Osteocyte (in vitro differentiated cells): Measurements from ENCODE around the gene IFIT1B. TPM values are rescaled to one million over a fixed set of nuclear protein-coding genes. Genes with fewer than 3 reads are reported as not detected.
"Not testable (repeated sequence)": the region's sequence is repeated elsewhere in the genome, so short reads cannot be mapped to it uniquely, and the experiment has no call there.

ENCODE experiments used
- DNase-seq: peaks from one replicate; pipeline ENCODE4 v3.0.0; 2021; ENCODE audit warnings: mixed read lengths; ENCODE audit not compliant: unreplicated experiment; ENCODE audit errors: extremely low spot score
- H3K27ac Mint-ChIP-seq: one replicate; pipeline ENCODE4 v1.8.0; 2021; ENCODE audit warnings: mild to moderate bottlenecking, mixed read lengths; ENCODE audit not compliant: unreplicated experiment
- H3K27me3 Mint-ChIP-seq: one replicate; pipeline ENCODE4 v1.8.0; 2021; ENCODE audit warnings: mixed read lengths; ENCODE audit not compliant: unreplicated experiment
- H3K36me3 Mint-ChIP-seq: one replicate; pipeline ENCODE4 v1.8.0; 2021; ENCODE audit warnings: mixed read lengths; ENCODE audit not compliant: unreplicated experiment
- H3K4me1 Mint-ChIP-seq: one replicate; pipeline ENCODE4 v1.8.0; 2021; ENCODE audit warnings: mixed read lengths; ENCODE audit not compliant: unreplicated experiment
- H3K4me3 Mint-ChIP-seq: one replicate; pipeline ENCODE4 v1.8.0; 2021; ENCODE audit warnings: mild to moderate bottlenecking, moderate library complexity, mixed read lengths; ENCODE audit not compliant: unreplicated experiment
- H3K9me3 Mint-ChIP-seq: one replicate; pipeline ENCODE4 v1.8.0; 2021; ENCODE audit warnings: mixed read lengths; ENCODE audit not compliant: unreplicated experiment
- long read RNA-seq: library from polyadenylated mRNA; unstranded; transcript quantifications from one replicate; pipeline ENCODE4 v2.0.0, GENCODE V29; 2021
- total RNA-seq: library from RNA; stranded (reverse); gene quantifications from 2 replicates; pipeline ENCODE4 v1.2.1, GENCODE V29; 2021
- TF ChIP-seq, protein P1 (sequence below): fragments of 200-600 bp; sonication (generic); IDR thresholded peaks from 2 replicates; pipeline ENCODE4 v1.5.0; 2021; ENCODE audit warnings: antibody characterized with exemption, mild to moderate bottlenecking, moderate library complexity

The IFIT1B gene, protein sequence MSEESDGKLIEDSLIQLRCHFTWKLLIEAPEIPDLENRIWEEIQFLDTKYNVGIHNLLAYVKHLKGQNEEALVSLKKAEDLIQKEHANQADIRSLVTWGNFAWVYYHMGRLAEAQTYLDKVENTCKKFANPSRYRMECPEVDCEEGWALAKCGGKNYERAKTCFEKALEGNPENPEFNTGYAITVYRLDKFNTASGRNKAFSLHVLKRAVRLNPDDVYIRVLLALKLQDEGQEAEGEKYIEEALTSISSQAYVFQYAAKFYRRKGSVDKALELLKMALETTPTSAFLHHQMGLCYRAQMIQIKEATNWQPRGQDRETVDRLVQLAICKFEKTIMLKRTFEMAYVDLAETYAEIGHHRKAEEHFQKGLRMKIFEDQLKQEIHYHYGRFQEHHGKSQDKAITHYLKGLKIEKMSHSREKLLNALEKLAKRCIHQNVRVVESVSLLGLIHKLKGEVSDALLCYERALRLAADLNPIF
- not detected in 2 replicates for total RNA-seq
- long read RNA-seq, result 0 reads

DNA sequence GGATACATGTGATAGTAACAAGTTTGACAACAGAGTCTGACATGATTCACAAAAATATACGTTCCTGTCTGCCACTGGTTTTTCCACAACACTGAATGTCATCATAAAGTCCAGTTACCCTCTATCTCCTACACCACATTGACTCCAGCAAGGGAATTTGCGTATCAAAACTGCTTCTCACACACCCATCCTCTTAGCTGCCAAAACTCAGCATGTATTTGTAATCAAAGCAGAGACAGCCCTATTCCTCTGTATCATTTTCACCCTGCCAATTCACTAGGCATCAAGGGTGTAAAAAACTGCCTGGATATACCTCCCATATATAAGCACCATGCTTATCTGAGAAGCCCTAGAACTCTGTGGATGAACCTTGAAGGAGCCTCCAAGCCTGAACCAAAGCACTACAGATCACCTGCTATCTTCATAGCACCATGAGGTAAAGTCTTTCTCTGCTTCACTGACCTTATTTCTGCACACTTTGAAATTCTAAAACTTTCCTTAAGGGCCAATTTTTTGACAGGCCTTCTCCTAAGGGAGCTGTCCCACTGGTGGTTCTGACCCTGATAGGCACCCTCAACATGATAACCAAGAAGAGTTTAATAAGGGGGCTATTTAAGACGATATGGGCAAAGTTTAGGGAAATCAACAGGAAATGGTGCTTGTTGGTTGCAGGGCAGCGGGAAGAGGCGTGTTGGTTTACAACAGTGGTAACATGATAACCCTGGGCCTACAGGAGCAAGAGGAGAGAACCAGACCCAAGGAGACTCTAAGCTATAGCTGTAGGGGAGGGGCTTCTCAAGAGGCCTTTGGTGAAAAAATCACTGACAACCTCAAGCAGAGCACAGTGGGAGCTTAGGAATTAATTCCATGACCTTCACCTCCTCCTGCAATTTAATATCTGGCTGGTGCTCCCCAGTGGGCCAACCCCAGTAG, at the start of gene IFIT1B:
TSS of gene IFIT1B (plus strand) at position 352 of the 933 bp plus-strand sequence. CDS start at position 432, 80 bp downstream.
- peaks cover 26% of the 10 kb centered on the region for H3K4me1 Mint-ChIP-seq
- no peak within 1 kb of the TSS for H3K4me3 Mint-ChIP-seq
- H3K9me3 Mint-ChIP-seq, result no peaks in the 10 kb centered on the region
- no peaks in the 10 kb centered on the region for H3K27me3 Mint-ChIP-seq
- TF ChIP-seq, protein P1, sequence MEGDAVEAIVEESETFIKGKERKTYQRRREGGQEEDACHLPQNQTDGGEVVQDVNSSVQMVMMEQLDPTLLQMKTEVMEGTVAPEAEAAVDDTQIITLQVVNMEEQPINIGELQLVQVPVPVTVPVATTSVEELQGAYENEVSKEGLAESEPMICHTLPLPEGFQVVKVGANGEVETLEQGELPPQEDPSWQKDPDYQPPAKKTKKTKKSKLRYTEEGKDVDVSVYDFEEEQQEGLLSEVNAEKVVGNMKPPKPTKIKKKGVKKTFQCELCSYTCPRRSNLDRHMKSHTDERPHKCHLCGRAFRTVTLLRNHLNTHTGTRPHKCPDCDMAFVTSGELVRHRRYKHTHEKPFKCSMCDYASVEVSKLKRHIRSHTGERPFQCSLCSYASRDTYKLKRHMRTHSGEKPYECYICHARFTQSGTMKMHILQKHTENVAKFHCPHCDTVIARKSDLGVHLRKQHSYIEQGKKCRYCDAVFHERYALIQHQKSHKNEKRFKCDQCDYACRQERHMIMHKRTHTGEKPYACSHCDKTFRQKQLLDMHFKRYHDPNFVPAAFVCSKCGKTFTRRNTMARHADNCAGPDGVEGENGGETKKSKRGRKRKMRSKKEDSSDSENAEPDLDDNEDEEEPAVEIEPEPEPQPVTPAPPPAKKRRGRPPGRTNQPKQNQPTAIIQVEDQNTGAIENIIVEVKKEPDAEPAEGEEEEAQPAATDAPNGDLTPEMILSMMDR, result no peak
- no peak within 1 kb of the TSS for H3K27ac Mint-ChIP-seq
- H3K36me3 Mint-ChIP-seq, result no peaks in the 10 kb centered on the region
- DNase-seq, result no peak

DNA sequence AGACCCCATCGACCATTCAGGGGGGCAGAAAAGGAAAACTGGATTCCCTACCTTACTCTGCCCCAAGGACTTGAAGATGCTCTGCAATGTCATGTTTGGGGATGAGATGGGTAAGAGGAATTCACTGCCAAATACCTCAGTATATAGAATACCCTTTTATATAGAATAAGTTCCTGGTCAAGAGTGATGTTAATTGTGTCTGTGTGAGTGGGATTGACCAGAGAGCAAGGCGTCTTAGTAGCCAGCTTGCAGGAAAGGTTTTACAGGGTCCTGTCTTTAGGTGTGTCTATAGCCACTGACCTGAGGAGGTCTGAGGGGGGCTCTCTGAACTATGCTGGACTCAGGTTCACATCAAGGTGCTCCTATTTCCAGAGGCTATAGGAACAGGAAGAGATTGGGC, 48.7 kb upstream of the IFIT1B start:
- TF ChIP-seq, protein P1, result no peak
- peaks cover 2% of the 10 kb centered on the region for H3K36me3 Mint-ChIP-seq
- peak overlapping the region; percentile 99 for H3K27ac Mint-ChIP-seq
- peak overlapping the region; percentile 86 for H3K4me3 Mint-ChIP-seq
- H3K9me3 Mint-ChIP-seq, result peaks cover 3% of the 10 kb centered on the region
- DNase-seq, result no peak
- H3K27me3 Mint-ChIP-seq, result no peaks in the 10 kb centered on the region
- peaks cover 72% of the 10 kb centered on the region for H3K4me1 Mint-ChIP-seq

DNA sequence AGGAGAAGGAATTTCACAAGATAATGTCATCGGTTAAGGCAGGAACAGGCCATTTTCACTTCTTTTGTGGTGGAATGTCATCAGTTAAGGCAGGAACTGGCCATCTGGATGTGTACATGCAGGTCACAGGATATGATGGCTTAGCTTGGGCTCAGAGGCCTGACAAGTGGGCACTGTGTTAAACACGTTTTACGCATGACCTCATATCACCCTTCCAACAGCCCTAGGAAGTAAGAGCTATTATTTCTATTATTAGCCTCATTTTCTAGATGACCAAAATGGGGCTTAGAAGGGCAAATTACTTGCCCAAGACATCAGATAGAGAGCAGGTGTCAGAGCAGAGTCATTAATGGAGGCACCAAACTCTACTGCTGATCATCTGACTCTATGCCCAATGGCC, 47.8 kb upstream of the IFIT1B start:
- H3K4me1 Mint-ChIP-seq, result peaks cover 72% of the 10 kb centered on the region

DNA sequence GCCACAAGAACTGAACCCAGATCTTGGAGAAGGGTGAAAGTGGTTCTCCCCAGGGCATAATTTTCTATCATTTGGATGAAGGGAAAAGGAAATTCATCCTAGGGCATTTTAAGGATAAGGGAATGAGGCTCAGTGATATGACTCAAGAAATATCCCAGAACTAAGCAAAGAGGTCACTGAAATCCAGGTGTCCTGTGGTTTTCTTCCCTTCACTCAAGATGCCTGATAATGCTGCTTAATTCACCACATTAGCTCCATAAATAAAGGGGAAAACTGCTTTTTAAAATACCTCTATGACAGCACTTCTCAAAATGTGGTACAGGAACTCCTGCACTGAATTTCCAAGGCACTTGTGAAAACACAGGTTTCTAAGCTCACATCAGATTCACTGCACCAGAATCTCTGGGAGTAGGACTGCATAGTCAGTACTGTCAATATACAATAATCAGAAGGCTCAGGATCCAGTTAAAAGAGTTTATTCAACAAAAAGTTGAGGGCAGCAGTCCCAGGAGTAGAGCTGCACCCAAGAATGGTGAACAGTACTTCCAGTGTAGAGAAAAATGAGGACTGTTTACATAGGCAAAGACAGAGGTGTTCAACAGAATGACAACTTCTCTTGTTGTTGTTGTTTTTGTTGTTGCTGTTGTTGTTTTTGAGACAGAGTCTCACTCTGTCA, 47.2 kb upstream of the IFIT1B start:
- H3K27ac Mint-ChIP-seq, result peak overlapping the region; percentile 61
- H3K4me3 Mint-ChIP-seq, result no peak overlapping the region
- H3K9me3 Mint-ChIP-seq, result no peaks in the 10 kb centered on the region
- no peaks in the 10 kb centered on the region for H3K27me3 Mint-ChIP-seq
- TF ChIP-seq, protein P1, result no peak
- DNase-seq, result no peak
- peaks cover 72% of the 10 kb centered on the region for H3K4me1 Mint-ChIP-seq
- no peaks in the 10 kb centered on the region for H3K36me3 Mint-ChIP-seq

More for the DNA sequence above, 47.8 kb upstream of the IFIT1B start:
- H3K4me3 Mint-ChIP-seq, result peak overlapping the region; percentile 23
- DNase-seq, H3K27me3 Mint-ChIP-seq, H3K9me3 Mint-ChIP-seq, H3K27ac Mint-ChIP-seq, H3K36me3 Mint-ChIP-seq: not testable (repeated sequence)

DNA sequence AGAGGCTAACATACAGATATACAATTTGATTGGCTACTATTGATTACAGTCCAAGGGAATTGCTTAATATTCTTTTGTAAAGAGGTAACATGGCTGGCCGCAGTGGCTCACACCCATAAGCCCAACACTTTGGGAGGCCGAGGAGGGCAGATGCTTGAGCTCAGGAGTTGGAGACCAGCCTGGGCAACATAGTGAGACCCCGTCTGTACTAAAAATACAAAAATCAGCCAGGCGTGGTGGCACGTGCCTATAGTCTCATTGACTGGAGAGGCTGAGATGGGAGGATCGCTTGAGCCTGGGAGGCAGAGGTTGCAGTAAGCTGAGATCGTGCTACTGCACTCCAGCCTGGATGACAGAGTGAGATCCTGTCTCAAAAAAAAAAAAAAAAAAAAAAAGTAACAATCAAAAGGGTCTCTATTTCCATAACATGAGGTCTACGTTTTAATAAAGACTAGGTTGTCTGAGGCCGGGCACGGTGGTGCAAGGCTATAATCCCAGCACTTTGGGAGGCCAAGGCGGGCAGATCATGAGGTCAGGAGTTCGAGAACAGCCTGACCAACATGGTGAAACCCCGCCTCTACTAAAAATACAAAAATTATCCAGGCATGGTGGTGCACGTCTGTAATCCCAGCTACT, 46.3 kb upstream of the IFIT1B start:
- H3K27me3 Mint-ChIP-seq, H3K36me3 Mint-ChIP-seq, H3K9me3 Mint-ChIP-seq, DNase-seq: not testable (repeated sequence)
- peak overlapping the region; percentile 74 for H3K4me3 Mint-ChIP-seq
- peaks cover 67% of the 10 kb centered on the region for H3K4me1 Mint-ChIP-seq
- peak overlapping the region; percentile 89 for H3K27ac Mint-ChIP-seq
